PC-3 (cell line): ENCODE data around the gene WDR27. TPM values are rescaled to one million over a fixed set of nuclear protein-coding genes. Genes with fewer than 3 reads are reported as not detected.

Source experiments
- ATAC-seq: fragments of 200-7000 bp; cut with Tn5 transposase; 2 replicates; pipeline ENCODE4 v1.9.1; 2020; ENCODE audit warnings: mild to moderate bottlenecking, moderate library complexity
- BruUV-seq: library from RNA; stranded (reverse); fragments of 400-500 nt; replicated peaks from 2 replicates; lab custom pipeline; 2021; lab: Mats Ljungman, UMichigan
- CTCF ChIA-PET: fragments of 300-600 bp; sonication (Branson Sonifier 250); formaldehyde crosslinking; loops from one replicate; lab custom pipeline; 2022; ENCODE audit warnings: antibody characterized with exemption; lab: Charles Lee
- POLR2A ChIA-PET: fragments of 300-600 bp; sonication (Branson Sonifier 250); formaldehyde crosslinking; loops from one replicate; lab custom pipeline; 2022; ENCODE audit warnings: antibody characterized with exemption; ENCODE audit not compliant: unreplicated experiment; lab: Charles Lee
- DNase-seq: peaks from one replicate; pipeline ENCODE4 v3.0.0-alpha.2; 2015
- H2AFZ ChIP-seq: fragments of 300-600 bp; sonication (generic); 2 replicates; pipeline ENCODE4 v1.6.0; 2016; ENCODE audit warnings: antibody characterized with exemption, low read length
- H3F3A ChIP-seq: fragments of 300-600 bp; sonication (generic); one replicate; pipeline ENCODE4 v1.6.0; 2017; ENCODE audit warnings: antibody characterized with exemption, low read length, control low read depth, mild to moderate bottlenecking; ENCODE audit not compliant: unreplicated experiment
- H3K27ac ChIP-seq: fragments of 300-600 bp; sonication (generic); 2 replicates; pipeline ENCODE4 v1.5.1; 2016; ENCODE audit warnings: mild to moderate bottlenecking, low read length
- H3K27me3 ChIP-seq: fragments of 300-600 bp; sonication (generic); 2 replicates; pipeline ENCODE4 v1.6.1; 2016; ENCODE audit warnings: low read length, mixed read lengths
- H3K36me3 ChIP-seq: fragments of 300-600 bp; sonication (generic); 2 replicates; pipeline ENCODE4 v1.6.1; 2016; ENCODE audit warnings: low read depth, mixed run types, low read length, mixed read lengths
- H3K4me1 ChIP-seq: fragments of 300-600 bp; sonication (generic); 2 replicates; pipeline ENCODE4 v1.5.1; 2016; ENCODE audit warnings: low read length; ENCODE audit not compliant: insufficient read depth
- H3K4me2 ChIP-seq: fragments of 300-600 bp; sonication (generic); 2 replicates; pipeline ENCODE4 v1.6.0; 2016; ENCODE audit warnings: low read length
- H3K4me3 ChIP-seq: fragments of 300-600 bp; sonication (generic); 2 replicates; pipeline ENCODE4 v1.5.1; 2016; ENCODE audit warnings: mild to moderate bottlenecking, low read length, mixed read lengths
- H3K79me2 ChIP-seq: fragments of 300-600 bp; sonication (generic); 2 replicates; pipeline ENCODE4 v1.6.1; 2017; ENCODE audit warnings: low read length, mixed read lengths
- H3K9ac ChIP-seq: fragments of 300-600 bp; sonication (generic); 2 replicates; pipeline ENCODE4 v1.6.0; 2016; ENCODE audit warnings: mild to moderate bottlenecking, low read length
- H3K9me2 ChIP-seq: fragments of 300-600 bp; sonication (generic); replicated peaks from 2 replicates; pipeline ENCODE4 v1.6.1; 2016; ENCODE audit warnings: mixed run types, low read length, mixed read lengths
- H3K9me3 ChIP-seq: fragments of 300-600 bp; sonication (generic); 2 replicates; pipeline ENCODE4 v1.6.1; 2016; ENCODE audit warnings: low read length, mixed read lengths
- H4K20me1 ChIP-seq: fragments of 300-600 bp; sonication (generic); 2 replicates; pipeline ENCODE4 v1.6.1; 2016; ENCODE audit warnings: low read length, mixed read lengths
- CTCF ChIP-seq: fragments of 300-600 bp; sonication (generic); conservative IDR thresholded peaks from 2 replicates; pipeline ENCODE4 v1.5.1; 2017; ENCODE audit warnings: antibody characterized with exemption, low read depth, mild to moderate bottlenecking, low read length
- EZH2 ChIP-seq: fragments of 300-600 bp; sonication (generic); IDR thresholded peaks from one replicate; pipeline ENCODE4 v1.6.1; 2017; ENCODE audit warnings: antibody characterized with exemption, mild to moderate bottlenecking, low read length; ENCODE audit not compliant: unreplicated experiment
- EZH2phosphoT487 ChIP-seq: fragments of 300-600 bp; sonication (generic); IDR thresholded peaks from 2 replicates; pipeline ENCODE4 v1.6.1; 2018; ENCODE audit warnings: mild to moderate bottlenecking, antibody characterized with exemption, low read length, borderline replicate concordance
- intact Hi-C: fragments of 100-400 bp; cut with micrococcal nuclease; formaldehyde crosslinking; loops from 2 replicates; pipeline ENCODE4 v1.9.0; 2023
- total RNA-seq: library from RNA; depleted of rRNA; stranded (reverse); fragments of >200 nt; gene quantifications from 2 replicates; pipeline ENCODE4 v1.2.3, GENCODE V29; 2014

WDR27 gene
- total RNA-seq, 1 experiment from 2014 or later, result 20.0 TPM

- Histone ChIP-seq H3K4me2 (no peak overlapping the region), H3K36me3 (no peaks in the 10 kb centered on the region), H3K27ac (no peak overlapping the region), H3K9me2 (no peaks in the 10 kb centered on the region), H4K20me1 (no peaks in the 10 kb centered on the region), H3K4me3 (no peak overlapping the region), H3K9me3 (no peaks in the 10 kb centered on the region), H3K79me2 (no peaks in the 10 kb centered on the region), H3F3A (no peaks in the 10 kb centered on the region), H3K4me1 (peaks cover 14% of the 10 kb centered on the region), H2AFZ (no peak overlapping the region), H3K9ac (no peak overlapping the region), H3K27me3 (no peaks in the 10 kb centered on the region)
- no peak for ATAC-seq
- intact Hi-C loops, result no loop called here
- no TSS peak for BruUV-seq
- no peak for DNase-seq
- POLR2A ChIA-PET, result no interaction called here
- CTCF ChIA-PET, result no interaction called here
- TF ChIP-seq EZH2phosphoT487 (no peak), CTCF (no peak), EZH2 (no peak)
Measured at GRCh38 chr6:169566319-169566718, 135.5 kb downstream of the WDR27 start.

GRCh38 chr6:169564453-169565240, 137.2 kb downstream of the WDR27 start:
- Histone ChIP-seq H3K79me2 (no peaks in the 10 kb centered on the region), H2AFZ (no peak overlapping the region), H3K9me3 (no peaks in the 10 kb centered on the region), H3K27me3 (no peaks in the 10 kb centered on the region), H3K4me1 (peaks cover 4% of the 10 kb centered on the region), H3K4me3 (no peak overlapping the region), H4K20me1 (no peaks in the 10 kb centered on the region), H3K27ac (no peak overlapping the region), H3K4me2 (no peak overlapping the region), H3K36me3 (no peaks in the 10 kb centered on the region; the same call in 1 of the 2 replicates), H3K9me2 (no peaks in the 10 kb centered on the region), H3K9ac (no peak overlapping the region), H3F3A (no peaks in the 10 kb centered on the region)
- ChIA-PET POLR2A (no interaction called here), CTCF (no interaction called here)
- intact Hi-C loops, result no loop called here
- no TSS peak for BruUV-seq
- ATAC-seq (no peak), DNase-seq (no peak)
- TF ChIP-seq EZH2phosphoT487 (no peak), CTCF (no peak), EZH2 (no peak)

- Histone ChIP-seq H2AFZ (no peak overlapping the region), H3K9ac (no peak overlapping the region), H3K27ac (no peak overlapping the region), H3K9me3 (no peaks in the 10 kb centered on the region), H3K4me3 (no peak overlapping the region), H3K4me2 (no peak overlapping the region), H4K20me1 (no peaks in the 10 kb centered on the region), H3K27me3 (no peaks in the 10 kb centered on the region), H3K4me1 (peaks cover 17% of the 10 kb centered on the region), H3F3A (no peaks in the 10 kb centered on the region), H3K79me2 (no peaks in the 10 kb centered on the region), H3K36me3 (no peaks in the 10 kb centered on the region; the same call in 1 of the 2 replicates), H3K9me2 (no peaks in the 10 kb centered on the region)
- ATAC-seq (no peak), DNase-seq (no peak)
- POLR2A ChIA-PET, result no interaction called here
- CTCF ChIA-PET, result no interaction called here
- intact Hi-C loops, result no loop called here
- BruUV-seq, result no TSS peak
- TF ChIP-seq CTCF, result no peak
Measured at GRCh38 chr6:169561665-169562064, 140.2 kb downstream of the WDR27 start.
